DND-41 (cell line): ENCODE results near the gene TBC1D7.

Source experiments
- EZH2 ChIP-seq: IDR thresholded peaks from 3 replicates; pipeline ENCODE4 v1.6.1; 2012; ENCODE audit warnings: borderline replicate concordance, low read depth, mild to moderate bottlenecking, moderate library complexity, low read length, inconsistent platforms; ENCODE audit not compliant: severe bottlenecking
- TF ChIP-seq, protein P1 (sequence below): IDR thresholded peaks from 2 replicates; pipeline ENCODE4 v1.5.1; 2012; ENCODE audit warnings: borderline replicate concordance, low read length, moderate library complexity, mild to moderate bottlenecking; ENCODE audit not compliant: poor library complexity, severe bottlenecking; ENCODE audit errors: extremely low read depth

DNA sequence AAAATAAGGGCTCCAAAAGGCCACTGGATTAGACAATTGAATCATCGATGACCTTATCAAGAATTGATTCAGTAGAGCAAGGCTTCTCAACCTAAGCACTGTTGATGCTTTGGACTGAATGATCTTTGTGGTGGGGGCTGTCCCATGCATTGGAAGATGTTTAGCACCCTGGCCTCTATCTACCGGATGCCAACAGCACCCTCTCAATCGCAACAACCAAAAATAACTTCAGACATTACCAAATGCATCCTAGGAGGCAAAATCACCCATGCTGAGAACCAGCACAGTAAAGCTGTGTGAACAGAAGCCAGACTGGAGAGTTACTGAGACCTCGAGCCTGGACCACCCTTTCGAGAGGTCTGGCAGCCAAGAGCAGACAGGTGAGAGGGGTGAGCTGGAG is 67.5 kb downstream of the TBC1D7 start:
- TF ChIP-seq, protein P1, sequence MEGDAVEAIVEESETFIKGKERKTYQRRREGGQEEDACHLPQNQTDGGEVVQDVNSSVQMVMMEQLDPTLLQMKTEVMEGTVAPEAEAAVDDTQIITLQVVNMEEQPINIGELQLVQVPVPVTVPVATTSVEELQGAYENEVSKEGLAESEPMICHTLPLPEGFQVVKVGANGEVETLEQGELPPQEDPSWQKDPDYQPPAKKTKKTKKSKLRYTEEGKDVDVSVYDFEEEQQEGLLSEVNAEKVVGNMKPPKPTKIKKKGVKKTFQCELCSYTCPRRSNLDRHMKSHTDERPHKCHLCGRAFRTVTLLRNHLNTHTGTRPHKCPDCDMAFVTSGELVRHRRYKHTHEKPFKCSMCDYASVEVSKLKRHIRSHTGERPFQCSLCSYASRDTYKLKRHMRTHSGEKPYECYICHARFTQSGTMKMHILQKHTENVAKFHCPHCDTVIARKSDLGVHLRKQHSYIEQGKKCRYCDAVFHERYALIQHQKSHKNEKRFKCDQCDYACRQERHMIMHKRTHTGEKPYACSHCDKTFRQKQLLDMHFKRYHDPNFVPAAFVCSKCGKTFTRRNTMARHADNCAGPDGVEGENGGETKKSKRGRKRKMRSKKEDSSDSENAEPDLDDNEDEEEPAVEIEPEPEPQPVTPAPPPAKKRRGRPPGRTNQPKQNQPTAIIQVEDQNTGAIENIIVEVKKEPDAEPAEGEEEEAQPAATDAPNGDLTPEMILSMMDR, result no peak
- no peak for TF ChIP-seq EZH2
